Left kidney (tissue), 2 donors: ENCODE data around the gene TCEAL3. TPM values are rescaled to one million over a fixed set of nuclear protein-coding genes. Genes with fewer than 3 reads are reported as not detected.
"Not testable (repeated sequence)": the region's sequence is repeated elsewhere in the genome, so short reads cannot be mapped to it uniquely, and the experiment has no call there.

Experiments used
- DNase-seq: peaks from one replicate; pipeline ENCODE4 v3.0.0-alpha.2; 2013
- polyA plus RNA-seq: library from polyadenylated mRNA; unstranded; fragments of 120-200 nt; gene quantifications from one replicate; pipeline ENCODE4 v1.2.1, GENCODE V29; 2013; ENCODE audit not compliant: insufficient read length

Gene TCEAL3
- polyA plus RNA-seq, 1 donor = 31.5 TPM

DNA sequence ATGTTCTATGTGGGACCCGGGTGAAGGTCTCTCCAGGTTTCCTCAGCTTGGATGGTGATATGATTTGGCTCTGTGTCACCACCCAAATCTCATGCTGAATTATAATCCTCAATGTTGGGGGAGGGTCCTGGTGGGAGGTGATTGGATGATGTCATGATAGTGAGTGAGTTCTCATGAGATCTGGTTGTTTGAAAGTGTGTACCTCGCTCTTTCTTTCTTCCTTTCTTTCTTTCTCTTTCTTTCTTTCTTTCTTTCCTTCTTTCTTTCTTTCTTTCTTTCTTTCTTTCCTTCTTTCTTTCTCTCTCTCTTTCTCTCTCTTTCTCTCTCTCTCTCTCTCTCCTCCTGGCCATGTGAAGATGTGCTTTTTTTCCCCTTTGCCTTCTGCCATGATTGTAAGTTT lies 51.7 kb downstream of the TCEAL3 start:
- DNase-seq = not testable (repeated sequence)

Other genes with a start within 250 kb of the TCEAL3 start
- 517 TPM for gene BEX3, start 231.4 kb upstream of the TCEAL3 start, polyA plus RNA-seq
- gene RAB40A, start 88.5 kb upstream of the TCEAL3 start, polyA plus RNA-seq = 5.5 TPM
- gene TCEAL4, start 22.4 kb upstream of the TCEAL3 start, polyA plus RNA-seq = 171 TPM
- gene TCEAL1, start 21.0 kb downstream of the TCEAL3 start, polyA plus RNA-seq = 27.0 TPM
- gene MORF4L2, start 78.7 kb downstream of the TCEAL3 start, polyA plus RNA-seq = 359 TPM
- 1.8 TPM for gene TMEM31, start 102.9 kb downstream of the TCEAL3 start, polyA plus RNA-seq
- gene PLP1, start 168.9 kb downstream of the TCEAL3 start, polyA plus RNA-seq = 7.2 TPM
- gene RAB9B, start 224.3 kb downstream of the TCEAL3 start, polyA plus RNA-seq = 3.2 TPM